NT2/D1 (cell line): ENCODE data around the gene MT1E.

Source experiments
- DNase-seq: peaks from one replicate; pipeline ENCODE4 v3.0.0-alpha.2; 2011; ENCODE audit warnings: low read depth, low spot score
- H3K27me3 ChIP-seq: 2 replicates; pipeline ENCODE4 v1.6.0; 2011; ENCODE audit warnings: mild to moderate bottlenecking; ENCODE audit not compliant: insufficient read length, insufficient read depth
- H3K36me3 ChIP-seq: 2 replicates; pipeline ENCODE4 v1.6.1; 2011; ENCODE audit warnings: mild to moderate bottlenecking, low read length, mixed read lengths; ENCODE audit not compliant: insufficient read depth, insufficient read length
- H3K4me1 ChIP-seq: 2 replicates; pipeline ENCODE4 v1.5.1; 2011; ENCODE audit not compliant: insufficient read depth, insufficient read length
- H3K4me3 ChIP-seq: 2 replicates; pipeline ENCODE4 v1.5.1; 2011; ENCODE audit warnings: low read depth; ENCODE audit not compliant: insufficient read length
- H3K9ac ChIP-seq: 2 replicates; pipeline ENCODE4 v1.6.0; 2011; ENCODE audit warnings: low read depth; ENCODE audit not compliant: insufficient read length
- H3K9me3 ChIP-seq: 2 replicates; pipeline ENCODE4 v1.5.1; 2011; ENCODE audit warnings: mild to moderate bottlenecking, low read length; ENCODE audit not compliant: insufficient read depth
- SUZ12 ChIP-seq: IDR thresholded peaks from 2 replicates; pipeline ENCODE4 v1.6.1; 2011; ENCODE audit not compliant: insufficient read length, insufficient read depth; ENCODE audit errors: extremely low read depth
- YY1 ChIP-seq: IDR thresholded peaks from 2 replicates; pipeline ENCODE4 v1.6.1; 2011; ENCODE audit not compliant: insufficient read length, insufficient read depth
- ZNF274 ChIP-seq: IDR thresholded peaks from 2 replicates; pipeline ENCODE4 v1.6.1; 2011; ENCODE audit warnings: mild to moderate bottlenecking, low read depth, low read length

Gene MT1E

GRCh38 chr16:56584276-56584675, 41.3 kb upstream of the MT1E start:
- H3K9ac ChIP-seq, result no peak overlapping the region
- H3K4me1 ChIP-seq, result peaks cover 3% of the 10 kb centered on the region
- no peaks in the 10 kb centered on the region for H3K36me3 ChIP-seq
- H3K9me3 ChIP-seq, result no peaks in the 10 kb centered on the region
- H3K27me3 ChIP-seq, result peaks cover 41% of the 10 kb centered on the region
- no peak overlapping the region for H3K4me3 ChIP-seq
- TF ChIP-seq ZNF274, result no peak
- no peak for TF ChIP-seq SUZ12
- TF ChIP-seq YY1, result no peak
- DNase-seq, result no peak

DNA sequence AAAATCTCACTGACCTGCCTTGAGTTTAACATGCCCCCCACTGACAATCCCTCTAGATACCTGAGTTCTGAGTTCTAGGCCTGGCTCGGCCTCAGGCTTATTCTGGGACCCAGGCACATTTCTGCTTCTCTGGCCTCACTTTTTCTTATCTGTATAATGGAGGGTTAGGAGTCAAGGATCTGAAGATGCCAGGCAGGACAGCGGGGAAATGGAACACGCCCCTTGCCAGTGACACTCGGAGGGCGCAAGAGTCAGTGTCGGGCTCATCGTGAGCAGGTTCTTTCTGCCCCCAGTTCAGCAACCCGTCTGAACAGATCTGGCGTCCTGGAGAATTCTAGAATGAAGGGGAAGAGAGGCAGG, 36.8 kb upstream of the MT1E start:
- H3K27me3 ChIP-seq, result peaks cover 73% of the 10 kb centered on the region
- H3K36me3 ChIP-seq, result no peaks in the 10 kb centered on the region
- H3K9ac ChIP-seq, result no peak overlapping the region
- DNase-seq, result no peak
- H3K4me1 ChIP-seq, result peaks cover 8% of the 10 kb centered on the region
- TF ChIP-seq YY1 (no peak), SUZ12 (no peak), ZNF274 (no peak)
- no peaks in the 10 kb centered on the region for H3K9me3 ChIP-seq
- H3K4me3 ChIP-seq, result peak overlapping the region; percentile 44

DNA sequence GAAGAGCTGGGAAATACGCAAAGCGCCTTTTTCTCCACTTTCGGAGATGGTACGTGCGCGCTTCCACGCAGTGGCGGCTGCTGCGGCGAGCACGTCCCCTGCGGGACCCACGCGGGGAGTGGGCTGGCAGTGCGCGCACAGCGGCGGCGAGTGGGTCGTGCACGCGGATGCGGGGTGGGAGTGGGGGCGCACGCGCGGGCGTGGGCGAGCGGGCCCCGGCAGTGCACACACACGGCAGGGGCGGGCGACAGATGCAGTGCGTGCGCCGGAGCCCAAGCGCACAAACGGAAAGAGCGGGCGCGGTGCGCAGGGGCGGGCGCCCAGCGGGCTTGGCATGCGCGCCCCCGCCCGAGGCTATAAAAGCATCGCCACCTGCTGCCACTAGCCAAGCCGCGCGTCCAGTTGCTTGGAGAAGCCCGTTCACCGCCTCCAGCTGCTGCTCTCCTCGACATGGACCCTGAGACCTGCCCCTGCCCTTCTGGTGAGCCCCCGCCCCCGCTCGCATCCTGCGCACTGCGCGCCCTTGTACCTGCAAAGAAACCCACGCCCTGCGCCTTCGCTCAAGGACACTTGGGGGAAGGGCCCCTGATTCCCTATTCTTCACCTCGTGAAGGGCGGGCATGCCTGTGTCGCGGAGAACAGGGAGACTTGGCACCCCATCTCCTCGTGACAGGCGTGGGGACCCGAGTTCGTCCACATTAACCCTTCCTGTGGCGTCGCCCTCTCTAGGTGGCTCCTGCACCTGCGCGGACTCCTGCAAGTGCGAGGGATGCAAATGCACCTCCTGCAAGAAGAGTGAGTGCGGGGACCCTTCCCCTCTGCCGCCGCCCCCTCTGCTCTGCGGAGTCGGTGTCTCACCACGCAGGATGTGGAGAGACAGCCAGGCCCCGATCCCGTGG, 36.2 kb upstream of the MT1E start, which contains the start of gene MT3:
Gene MT3 (plus strand): TSS at position 388 of the 899 bp plus-strand sequence. CDS start 63 bp downstream, at position 451.
- Histone ChIP-seq H3K9me3 (no peaks in the 10 kb centered on the region), H3K9ac (peak within 1 kb of the TSS; percentile 47), H3K36me3 (no peaks in the 10 kb centered on the region), H3K27me3 (peaks cover 73% of the 10 kb centered on the region), H3K4me1 (peaks cover 8% of the 10 kb centered on the region), H3K4me3 (peak within 1 kb of the TSS; percentile 44)
- no peak for DNase-seq
- TF ChIP-seq ZNF274 (no peak), SUZ12 (peak; percentile 80), YY1 (no peak)

GRCh38 chr16:56591377-56592060, 34.1 kb upstream of the MT1E start:
- peaks cover 8% of the 10 kb centered on the region for H3K4me1 ChIP-seq
- no peak for TF ChIP-seq SUZ12
- no peak for TF ChIP-seq ZNF274
- TF ChIP-seq YY1, result no peak
- H3K9ac ChIP-seq, result no peak overlapping the region
- H3K9me3 ChIP-seq, result no peaks in the 10 kb centered on the region
- DNase-seq, result no peak
- H3K4me3 ChIP-seq, result no peak overlapping the region
- H3K36me3 ChIP-seq, result no peaks in the 10 kb centered on the region
- H3K27me3 ChIP-seq, result peaks cover 58% of the 10 kb centered on the region

GRCh38 chr16:56593573-56594291, 31.8 kb upstream of the MT1E start:
- no peaks in the 10 kb centered on the region for H3K36me3 ChIP-seq
- H3K4me3 ChIP-seq, result no peak overlapping the region
- no peaks in the 10 kb centered on the region for H3K9me3 ChIP-seq
- peaks cover 8% of the 10 kb centered on the region for H3K4me1 ChIP-seq
- H3K27me3 ChIP-seq, result peaks cover 37% of the 10 kb centered on the region
- TF ChIP-seq YY1 (no peak), ZNF274 (no peak)
- no peak overlapping the region for H3K9ac ChIP-seq
- DNase-seq, result no peak

DNA sequence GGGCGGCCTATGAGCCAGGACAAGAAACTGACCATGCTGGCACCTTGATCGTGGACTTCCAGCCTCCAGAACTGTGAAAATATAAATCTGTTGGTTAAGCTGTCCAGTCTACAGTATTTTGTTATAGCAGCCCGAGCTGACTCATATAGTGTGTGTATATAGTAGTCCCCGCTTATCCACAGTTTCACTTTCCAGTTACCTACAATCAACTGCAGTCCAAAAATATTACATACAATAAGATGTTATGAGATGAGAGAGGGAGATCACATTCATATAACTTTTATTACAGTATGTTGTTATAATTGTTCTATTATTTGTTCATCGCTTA, 31.3 kb upstream of the MT1E start:
- H3K4me3 ChIP-seq, result no peak overlapping the region
- no peak for TF ChIP-seq ZNF274
- TF ChIP-seq SUZ12, result no peak
- TF ChIP-seq YY1, result no peak
- no peaks in the 10 kb centered on the region for H3K9me3 ChIP-seq
- H3K36me3 ChIP-seq, result no peaks in the 10 kb centered on the region
- DNase-seq, result no peak
- H3K9ac ChIP-seq, result no peak overlapping the region
- peaks cover 32% of the 10 kb centered on the region for H3K27me3 ChIP-seq
- H3K4me1 ChIP-seq, result peaks cover 6% of the 10 kb centered on the region

DNA sequence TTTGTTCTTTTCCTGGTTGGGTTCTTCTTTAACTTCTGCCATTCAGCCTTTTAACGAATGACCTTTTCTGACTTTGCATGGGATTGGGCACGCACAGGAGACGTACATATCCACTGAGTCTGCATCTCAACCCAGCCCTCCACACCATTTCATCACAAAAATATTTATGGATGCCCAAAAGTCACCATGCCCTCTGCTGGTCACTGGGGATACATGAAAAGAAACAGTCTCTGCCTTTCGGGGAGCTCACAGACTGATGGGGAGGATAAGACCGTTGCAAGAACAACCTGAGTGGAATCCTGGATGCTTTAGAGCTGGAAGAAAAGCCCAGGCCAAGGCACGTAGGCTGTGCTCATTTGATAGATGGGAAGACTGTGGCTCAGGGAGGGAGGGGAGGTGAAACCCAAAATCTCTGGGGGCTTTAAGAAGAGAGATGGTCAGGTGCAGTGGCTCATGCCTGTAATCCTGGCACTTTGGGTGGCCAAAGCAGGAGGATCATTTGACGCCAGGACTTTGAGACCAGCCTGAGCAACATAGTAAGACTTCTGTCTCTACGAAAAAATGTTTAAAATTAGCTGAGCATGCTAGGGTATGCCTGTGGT, 25.1 kb upstream of the MT1E start:
- no peaks in the 10 kb centered on the region for H3K36me3 ChIP-seq
- no peak overlapping the region for H3K4me3 ChIP-seq
- DNase-seq, result no peak
- H3K27me3 ChIP-seq, result no peaks in the 10 kb centered on the region
- H3K9me3 ChIP-seq, result no peaks in the 10 kb centered on the region
- H3K4me1 ChIP-seq, result peaks cover 2% of the 10 kb centered on the region
- no peak for TF ChIP-seq ZNF274
- TF ChIP-seq SUZ12, result no peak
- TF ChIP-seq YY1, result no peak
- no peak overlapping the region for H3K9ac ChIP-seq
